Memory B cell (primary cell): ENCODE results near the gene CA12.
"Not testable (repeated sequence)": the region's sequence is repeated elsewhere in the genome, so short reads cannot be mapped to it uniquely, and the experiment has no call there.

ENCODE experiments used
- ATAC-seq: fragments of 150-1000 bp; cut with Tn5 transposase; 2 replicates; pipeline ENCODE4 v1.10.0; 2021; ENCODE audit warnings: low read depth, mild to moderate bottlenecking, moderate library complexity
- DNase-seq, 2 donors: peaks; one replicate each; pipeline ENCODE4 v3.0.0; 2022; ENCODE audit warnings: low spot score in 2 of 2
- H3K27ac Mint-ChIP-seq: one replicate; pipeline ENCODE4 v1.8.0; 2022; ENCODE audit warnings: mild to moderate bottlenecking, moderate library complexity, mixed read lengths
- H3K27me3 Mint-ChIP-seq: one replicate; pipeline ENCODE4 v1.8.0; 2022; ENCODE audit warnings: mixed read lengths
- H3K36me3 Mint-ChIP-seq: one replicate; pipeline ENCODE4 v1.8.0; 2022; ENCODE audit warnings: mild to moderate bottlenecking, mixed read lengths
- H3K4me1 Mint-ChIP-seq: one replicate; pipeline ENCODE4 v1.8.0; 2022; ENCODE audit warnings: mixed read lengths
- H3K4me3 Mint-ChIP-seq: one replicate; pipeline ENCODE4 v1.8.0; 2022; ENCODE audit warnings: mild to moderate bottlenecking, moderate library complexity, mixed read lengths
- H3K9me3 Mint-ChIP-seq: one replicate; pipeline ENCODE4 v1.8.0; 2022; ENCODE audit warnings: mixed read lengths

The CA12 gene

DNA sequence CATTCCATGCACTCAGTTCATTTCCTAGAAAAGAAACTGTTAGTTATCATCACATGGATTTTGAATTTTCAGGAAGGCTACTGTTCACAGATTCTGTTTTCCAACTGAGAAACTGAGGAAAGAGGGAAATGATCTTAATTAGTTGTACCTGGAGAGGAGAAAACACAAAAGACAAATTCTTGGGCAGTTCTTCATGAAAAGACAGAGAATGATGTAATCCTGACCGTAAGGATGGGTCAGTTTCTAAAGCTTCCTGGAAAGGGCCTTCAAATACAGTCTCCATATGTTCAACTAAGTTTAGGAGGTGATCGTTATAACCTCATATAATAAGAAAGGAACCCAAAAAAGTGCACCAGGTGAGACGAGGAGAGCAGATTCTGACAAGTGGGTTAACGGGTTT is 44.6 kb downstream of the CA12 start:
- Mint-ChIP-seq H3K4me1 (no peaks in the 10 kb centered on the region), H3K27ac (no peak overlapping the region), H3K36me3 (no peaks in the 10 kb centered on the region), H3K9me3 (no peaks in the 10 kb centered on the region), H3K4me3 (no peak overlapping the region), H3K27me3 (peaks cover 3% of the 10 kb centered on the region)
- ATAC-seq (no peak), DNase-seq (no peak)

DNA sequence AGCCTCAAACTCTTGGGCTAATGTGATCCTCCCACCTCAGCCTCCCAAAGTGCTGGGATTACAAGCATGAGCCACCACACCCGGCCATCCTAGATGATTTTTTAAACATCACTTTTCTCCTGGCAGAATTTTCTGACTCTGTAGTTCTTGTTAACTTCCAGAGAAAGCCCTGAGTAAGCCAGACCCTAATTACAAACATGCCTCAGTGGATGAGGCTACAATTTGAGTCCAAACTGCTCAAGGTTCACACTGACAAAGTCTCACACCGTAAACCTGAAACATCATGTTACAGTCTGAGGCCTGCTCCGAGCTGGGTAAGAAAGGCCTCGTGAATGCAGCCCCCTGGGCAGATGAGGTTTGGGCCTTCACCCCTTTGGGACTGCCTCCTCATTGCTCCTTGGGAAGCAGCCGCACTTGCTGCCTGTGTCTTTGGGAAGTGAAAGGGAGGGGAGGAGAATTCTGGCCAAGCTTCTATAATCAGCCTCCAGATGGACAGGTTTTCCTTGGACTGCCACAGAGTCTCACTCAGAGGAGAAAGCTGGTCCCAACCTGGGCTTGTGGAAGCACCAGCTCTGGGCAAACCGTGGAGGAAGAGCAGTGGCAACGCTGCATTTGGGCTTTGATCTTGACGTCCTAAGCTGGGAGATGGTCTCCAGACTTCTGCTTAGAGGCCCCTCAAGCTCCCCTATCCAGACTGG is 46.0 kb downstream of the CA12 start:
- no peaks in the 10 kb centered on the region for H3K36me3 Mint-ChIP-seq
- ATAC-seq (no peak), DNase-seq (no peak)
- no peaks in the 10 kb centered on the region for H3K4me1 Mint-ChIP-seq
- H3K27me3 Mint-ChIP-seq: peaks cover 3% of the 10 kb centered on the region
- H3K27ac Mint-ChIP-seq: no peak overlapping the region
- no peaks in the 10 kb centered on the region for H3K9me3 Mint-ChIP-seq
- H3K4me3 Mint-ChIP-seq: no peak overlapping the region

DNA sequence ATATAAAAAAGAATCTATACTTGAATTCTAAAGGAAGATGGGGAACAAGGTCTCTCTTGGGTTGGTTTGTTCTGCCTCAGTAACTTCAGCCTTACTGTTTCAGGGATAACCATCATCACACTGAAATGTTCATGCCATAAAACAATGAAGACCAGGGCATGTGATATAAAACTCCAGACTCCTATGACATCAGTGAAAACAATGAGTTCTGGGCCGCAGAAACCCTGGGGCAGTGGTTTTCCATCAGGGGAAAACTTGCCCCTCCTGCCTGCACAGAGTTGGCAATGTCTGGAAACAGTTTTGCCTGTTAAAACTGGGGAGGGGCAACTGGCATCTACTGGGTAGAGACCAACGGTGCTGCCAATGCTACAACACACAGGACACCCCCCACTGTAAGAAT is 46.8 kb downstream of the CA12 start:
- no peak for DNase-seq
- Mint-ChIP-seq H3K27me3 (peaks cover 2% of the 10 kb centered on the region), H3K9me3 (no peaks in the 10 kb centered on the region), H3K36me3 (no peaks in the 10 kb centered on the region), H3K27ac (no peak overlapping the region), H3K4me3 (no peak overlapping the region), H3K4me1 (no peaks in the 10 kb centered on the region)
- ATAC-seq: no peak

DNA sequence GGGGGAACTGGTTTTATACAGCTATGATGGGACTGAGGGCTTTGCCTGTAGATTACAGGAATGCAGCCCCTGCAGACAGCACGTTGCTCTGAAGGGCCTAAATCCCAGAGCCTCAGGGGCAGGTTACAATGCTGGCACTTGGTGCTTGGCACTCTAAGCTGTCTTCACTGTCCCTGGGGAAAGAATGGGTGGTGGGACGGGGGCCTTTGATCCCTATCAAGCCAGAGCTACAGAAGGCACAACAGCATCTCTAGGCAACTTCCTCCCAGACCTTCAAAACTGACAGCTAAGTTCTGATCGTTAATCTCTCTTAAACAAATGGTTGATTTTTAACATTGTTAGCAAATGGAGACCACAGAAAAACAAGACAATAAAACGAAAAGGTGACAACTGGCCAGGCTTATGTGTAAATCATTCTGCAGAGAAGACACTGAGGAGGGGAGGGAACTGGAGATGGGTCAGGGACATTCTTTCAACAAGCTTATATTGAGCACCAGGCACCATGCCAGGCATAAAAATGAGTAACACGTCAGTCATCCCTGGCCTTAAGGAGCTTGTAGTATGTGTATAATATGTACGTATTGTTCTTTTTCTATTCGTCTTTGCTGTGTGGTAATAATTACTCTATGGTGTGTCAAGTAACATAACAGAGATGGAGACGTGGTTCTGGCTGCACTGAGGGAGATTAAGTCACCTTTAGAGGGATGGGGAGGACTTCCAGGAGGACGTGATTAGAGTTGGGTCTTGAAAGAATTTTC is 49.1 kb downstream of the CA12 start:
- Mint-ChIP-seq H3K4me3 (no peak overlapping the region), H3K36me3 (no peaks in the 10 kb centered on the region), H3K9me3 (no peaks in the 10 kb centered on the region), H3K27me3 (peaks cover 5% of the 10 kb centered on the region), H3K27ac (no peak overlapping the region), H3K4me1 (no peaks in the 10 kb centered on the region)
- no peak for ATAC-seq
- DNase-seq: no peak

GRCh38 chr15:63331456-63331855 is 50.2 kb downstream of the CA12 start:
- Mint-ChIP-seq H3K36me3 (no peaks in the 10 kb centered on the region), H3K4me1 (no peaks in the 10 kb centered on the region), H3K4me3 (no peak overlapping the region), H3K27me3 (peaks cover 6% of the 10 kb centered on the region), H3K9me3 (no peaks in the 10 kb centered on the region), H3K27ac (no peak overlapping the region)
- ATAC-seq: no peak
- DNase-seq: no peak

- peaks cover 6% of the 10 kb centered on the region for H3K27me3 Mint-ChIP-seq
- DNase-seq (no peak), ATAC-seq (no peak)
- no peaks in the 10 kb centered on the region for H3K9me3 Mint-ChIP-seq
- no peaks in the 10 kb centered on the region for H3K36me3 Mint-ChIP-seq
- H3K4me3 Mint-ChIP-seq: no peak overlapping the region
- no peaks in the 10 kb centered on the region for H3K4me1 Mint-ChIP-seq
- H3K27ac Mint-ChIP-seq: no peak overlapping the region
Measured at GRCh38 chr15:63330926-63331325, 50.7 kb downstream of the CA12 start.

DNA sequence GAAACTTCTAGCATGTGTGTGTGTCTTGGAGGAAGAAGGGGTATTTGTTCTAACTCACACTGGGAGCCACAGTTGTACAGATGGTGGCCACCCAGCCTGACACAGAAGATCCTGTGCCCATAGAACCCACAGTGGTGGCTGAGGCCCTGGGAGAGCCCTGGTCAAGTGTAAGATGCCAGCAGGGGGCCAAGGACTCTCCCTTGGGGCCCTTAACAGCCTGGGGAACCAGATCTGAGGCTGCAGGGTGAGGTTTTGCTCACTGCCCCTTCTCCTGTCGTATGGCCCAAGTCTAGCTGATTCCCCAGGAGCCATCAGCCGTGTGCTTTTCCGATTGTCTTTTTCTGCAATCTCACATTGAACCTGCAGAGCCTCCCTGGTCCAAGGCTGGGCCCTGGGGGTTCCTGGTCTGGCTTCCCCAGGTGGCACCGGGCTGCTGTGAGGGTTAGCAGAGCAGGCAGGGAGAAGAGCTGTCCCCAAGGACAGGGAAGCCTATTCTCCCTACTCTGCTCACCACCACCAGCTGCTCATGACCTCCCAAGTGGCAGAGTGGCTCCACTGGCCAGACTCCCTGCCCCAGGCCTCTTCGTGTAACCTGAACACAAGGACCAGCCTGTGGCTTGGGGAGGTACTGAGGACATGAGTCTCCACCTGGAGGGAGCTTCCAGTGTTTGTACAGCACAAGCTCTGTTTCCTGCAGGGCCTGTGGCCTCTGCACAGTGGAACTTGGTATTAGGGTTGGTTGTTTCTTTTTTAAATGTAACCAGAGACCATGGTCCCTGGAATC is 51.9 kb downstream of the CA12 start:
- DNase-seq: no peak
- Mint-ChIP-seq H3K4me3 (no peak overlapping the region), H3K27me3 (peaks cover 6% of the 10 kb centered on the region), H3K9me3 (no peaks in the 10 kb centered on the region), H3K4me1 (no peaks in the 10 kb centered on the region), H3K27ac (no peak overlapping the region), H3K36me3 (no peaks in the 10 kb centered on the region)
- no peak for ATAC-seq

- Mint-ChIP-seq H3K4me3 (no peak overlapping the region), H3K27me3 (peaks cover 5% of the 10 kb centered on the region)
- no peak for DNase-seq
Measured at GRCh38 chr15:63327648-63328421, 53.8 kb downstream of the CA12 start.

GRCh38 chr15:63324770-63325169 is 56.9 kb downstream of the CA12 start:
- ATAC-seq: no peak
- Mint-ChIP-seq H3K27me3 (peaks cover 4% of the 10 kb centered on the region), H3K4me1 (no peaks in the 10 kb centered on the region), H3K36me3 (no peaks in the 10 kb centered on the region), H3K4me3 (no peak overlapping the region), H3K27ac (no peak overlapping the region), H3K9me3 (no peaks in the 10 kb centered on the region)
- DNase-seq: no peak

More at GRCh38 chr15:63327648-63328421, 53.8 kb downstream of the CA12 start:
- Mint-ChIP-seq H3K9me3 (no peaks in the 10 kb centered on the region), H3K4me1 (no peaks in the 10 kb centered on the region), H3K27ac (no peak overlapping the region), H3K36me3 (no peaks in the 10 kb centered on the region)
- ATAC-seq: no peak

DNA sequence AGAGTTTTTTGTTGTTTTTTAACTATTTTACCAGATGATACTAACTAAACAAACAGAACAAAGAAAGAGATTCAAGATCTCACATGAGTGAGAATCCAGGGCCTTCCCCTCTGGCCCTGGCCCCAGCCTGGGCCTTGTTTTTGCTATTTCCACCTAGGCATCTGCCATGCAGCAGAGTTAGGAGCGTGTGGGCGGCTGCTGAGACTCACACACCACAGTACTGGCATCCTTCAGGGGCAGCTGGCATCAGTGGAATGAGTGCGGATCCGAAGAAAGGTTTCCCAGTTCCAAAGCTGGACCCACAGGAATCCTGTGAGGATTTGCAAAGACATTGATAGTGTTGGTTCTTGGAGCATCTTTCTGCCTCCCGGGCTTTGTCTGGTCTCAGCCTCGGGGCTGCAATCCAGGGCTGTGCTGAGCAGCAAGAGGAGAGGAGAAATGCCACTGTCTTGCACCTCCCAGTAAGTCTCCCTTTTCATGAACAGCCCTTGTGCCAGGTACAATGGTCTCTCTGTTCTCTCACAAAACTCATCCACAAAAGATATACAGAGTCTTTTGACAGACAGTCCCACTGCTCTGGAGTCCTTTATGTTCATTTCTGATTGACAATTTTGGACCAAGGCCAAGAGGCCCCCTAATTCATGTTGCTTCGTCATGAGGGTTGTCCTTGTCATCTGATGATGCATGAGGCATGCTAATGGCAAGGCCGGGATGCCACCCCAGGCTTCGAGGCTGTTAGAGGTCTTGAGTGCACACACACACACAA is 57.7 kb downstream of the CA12 start:
- H3K36me3 Mint-ChIP-seq: no peaks in the 10 kb centered on the region
- DNase-seq: no peak
- no peak for ATAC-seq
- peaks cover 4% of the 10 kb centered on the region for H3K27me3 Mint-ChIP-seq
- no peak overlapping the region for H3K27ac Mint-ChIP-seq
- H3K9me3 Mint-ChIP-seq: no peaks in the 10 kb centered on the region
- H3K4me1 Mint-ChIP-seq: no peaks in the 10 kb centered on the region
- H3K4me3 Mint-ChIP-seq: no peak overlapping the region

DNA sequence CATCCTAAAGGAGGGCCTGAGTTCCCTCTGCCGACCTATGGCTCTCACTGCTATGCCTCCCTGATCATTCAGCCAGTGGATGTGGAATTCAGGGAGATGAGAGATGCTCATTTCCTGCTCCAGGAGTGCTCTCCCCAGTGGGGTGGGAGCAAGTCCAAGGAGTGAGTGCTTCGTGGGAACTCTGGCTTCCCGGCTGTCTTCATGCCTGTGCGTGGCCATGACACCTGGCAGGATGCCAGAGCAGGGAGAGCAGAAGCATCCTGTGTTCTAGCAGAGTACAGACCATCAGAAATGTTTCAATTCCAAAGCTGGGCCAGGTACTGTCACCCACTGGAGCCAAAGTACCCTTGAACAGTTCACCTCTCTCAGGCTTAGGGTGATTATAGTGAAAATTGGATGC is 59.1 kb downstream of the CA12 start:
- H3K4me1 Mint-ChIP-seq: no peaks in the 10 kb centered on the region
- no peaks in the 10 kb centered on the region for H3K36me3 Mint-ChIP-seq
- no peak for ATAC-seq

GRCh38 chr15:63321462-63321861 is 60.2 kb downstream of the CA12 start:
- H3K27me3 Mint-ChIP-seq: no peaks in the 10 kb centered on the region
- H3K4me3 Mint-ChIP-seq: no peak overlapping the region
- no peaks in the 10 kb centered on the region for H3K36me3 Mint-ChIP-seq
- ATAC-seq (no peak), DNase-seq (no peak)
- H3K4me1 Mint-ChIP-seq: peaks cover 2% of the 10 kb centered on the region
- no peak overlapping the region for H3K27ac Mint-ChIP-seq
- no peaks in the 10 kb centered on the region for H3K9me3 Mint-ChIP-seq

More for the DNA sequence above, 59.1 kb downstream of the CA12 start:
- Mint-ChIP-seq H3K27me3 (peaks cover under 1% of the 10 kb centered on the region), H3K27ac (no peak overlapping the region), H3K9me3 (no peaks in the 10 kb centered on the region), H3K4me3 (no peak overlapping the region)
- DNase-seq: no peak

- not testable (repeated sequence) for H3K27me3 Mint-ChIP-seq, H3K36me3 Mint-ChIP-seq, H3K4me3 Mint-ChIP-seq, DNase-seq, H3K9me3 Mint-ChIP-seq, H3K4me1 Mint-ChIP-seq, ATAC-seq, H3K27ac Mint-ChIP-seq
Measured at GRCh38 chr15:63320981-63321380, 60.7 kb downstream of the CA12 start.
